Activated CD4-positive, alpha-beta T cell treated with anti-CD3 and anti-CD28 coated beads, Interleukin-2, amount 50 U/mL, for 24 hours (primary cell): ENCODE data around the gene RGS7BP.
"Not testable (repeated sequence)": the region's sequence is repeated elsewhere in the genome, so short reads cannot be mapped to it uniquely, and the experiment has no call there.

ENCODE experiments used
- DNase-seq, 2 donors: peaks; one replicate each; pipeline ENCODE4 v3.0.0-alpha.2; 2020; ENCODE audit warnings: low read depth in 1 of 2, low spot score in 1 of 2

The RGS7BP gene

GRCh38 chr5:64557911-64558310 lies 52.1 kb downstream of the RGS7BP start:
- DNase-seq: no peak

- not testable (repeated sequence) for DNase-seq
These were observed 52.8 kb downstream of the RGS7BP start for GRCh38 chr5:64558641-64559040.

- DNase-seq: no peak
These were observed 60.6 kb downstream of the RGS7BP start for GRCh38 chr5:64566310-64566916.

- DNase-seq: no peak
These were observed 64.0 kb downstream of the RGS7BP start for GRCh38 chr5:64569858-64570257.

- no peak for DNase-seq
These were observed 64.7 kb downstream of the RGS7BP start for GRCh38 chr5:64570395-64570996.

- DNase-seq: no peak
These were observed 69.7 kb downstream of the RGS7BP start for GRCh38 chr5:64575561-64575960.

GRCh38 chr5:64576250-64576649 lies 70.4 kb downstream of the RGS7BP start:
- DNase-seq: no peak

GRCh38 chr5:64585646-64586045 lies 79.8 kb downstream of the RGS7BP start:
- no peak for DNase-seq

GRCh38 chr5:64587370-64587769 lies 81.6 kb downstream of the RGS7BP start:
- DNase-seq: no peak

GRCh38 chr5:64592730-64593341 lies 87.0 kb downstream of the RGS7BP start:
- DNase-seq: no peak

GRCh38 chr5:64594025-64594424 lies 88.2 kb downstream of the RGS7BP start:
- no peak for DNase-seq

GRCh38 chr5:64594601-64595000 lies 88.8 kb downstream of the RGS7BP start:
- no peak for DNase-seq

GRCh38 chr5:64595031-64595855 lies 89.4 kb downstream of the RGS7BP start:
- no peak for DNase-seq

GRCh38 chr5:64599226-64599625 lies 93.4 kb downstream of the RGS7BP start:
- DNase-seq: no peak

GRCh38 chr5:64603676-64604075 lies 97.9 kb downstream of the RGS7BP start:
- no peak for DNase-seq

GRCh38 chr5:64606926-64607325 lies 101.1 kb downstream of the RGS7BP start:
- DNase-seq: no peak

- DNase-seq: no peak
These were observed 106.6 kb downstream of the RGS7BP start for GRCh38 chr5:64612344-64612961.

GRCh38 chr5:64615895-64616294 lies 110.1 kb downstream of the RGS7BP start:
- no peak for DNase-seq

- no peak for DNase-seq
These were observed 113.8 kb downstream of the RGS7BP start for GRCh38 chr5:64619609-64620008.

- no peak for DNase-seq
These were observed 117.2 kb downstream of the RGS7BP start for GRCh38 chr5:64622991-64623390.

GRCh38 chr5:64625678-64626077 lies 119.9 kb downstream of the RGS7BP start:
- DNase-seq: no peak
